ENCODE measurements around the gene AGPAT1.
"Not testable (repeated sequence)": the region's sequence is repeated elsewhere in the genome, so short reads cannot be mapped to it uniquely, and the experiment has no call there.

AGPAT1 gene

GRCh38 chr6:32190054-32190851, 14.4 kb upstream of the AGPAT1 start, which contains the start of gene PBX2:
PBX2 (minus strand) TSS chr6:32190202; CDS start chr6:32189915, 287 bp downstream.
- no peak for TF ChIP-seq CTCF (IDR thresholded peaks at IDR 0.05; ENCODE audit: control insufficient read depth, insufficient read depth, low read depth, low read length, missing control alignments)
- peak; percentile 67 for DNase-seq (ENCODE audit: low read depth)
- H3K4me3 ChIP-seq (ENCODE audit: control insufficient read depth, low read depth, low read length): peak within 1 kb of the TSS; percentile 70

GRCh38 chr6:32189742-32190053, 13.8 kb upstream of the AGPAT1 start:
- peak overlapping the region; percentile 70 for H3K4me3 ChIP-seq (ENCODE audit: control insufficient read depth, low read depth, low read length)
- TF ChIP-seq CTCF (IDR thresholded peaks at IDR 0.05; ENCODE audit: control insufficient read depth, insufficient read depth, low read depth, low read length, missing control alignments): no peak
- DNase-seq (ENCODE audit: low read depth): no peak

- H3K4me3 ChIP-seq (ENCODE audit: control insufficient read depth, low read depth, low read length): peak overlapping the region; percentile 70
- TF ChIP-seq CTCF (IDR thresholded peaks at IDR 0.05; ENCODE audit: control insufficient read depth, insufficient read depth, low read depth, low read length, missing control alignments): no peak
- DNase-seq (ENCODE audit: low read depth): no peak
Observed at GRCh38 chr6:32189069-32189741, 13.3 kb upstream of the AGPAT1 start.

GRCh38 chr6:32188381-32189068, 12.6 kb upstream of the AGPAT1 start:
- TF ChIP-seq CTCF (IDR thresholded peaks at IDR 0.05; ENCODE audit: control insufficient read depth, insufficient read depth, low read depth, low read length, missing control alignments): no peak
- no peak for DNase-seq (ENCODE audit: low read depth)
- H3K4me3 ChIP-seq (ENCODE audit: control insufficient read depth, low read depth, low read length): peak overlapping the region; percentile 70

- peak overlapping the region; percentile 70 for H3K4me3 ChIP-seq (ENCODE audit: control insufficient read depth, low read depth, low read length)
- DNase-seq (ENCODE audit: low read depth): not testable (repeated sequence)
Observed at GRCh38 chr6:32187725-32188380, 12.0 kb upstream of the AGPAT1 start.

GRCh38 chr6:32187009-32187709, 11.3 kb upstream of the AGPAT1 start:
- no peak for DNase-seq (ENCODE audit: low read depth)
- H3K4me3 ChIP-seq (ENCODE audit: control insufficient read depth, low read depth, low read length): no peak overlapping the region
- TF ChIP-seq CTCF (IDR thresholded peaks at IDR 0.05; ENCODE audit: control insufficient read depth, insufficient read depth, low read depth, low read length, missing control alignments): no peak

GRCh38 chr6:32186151-32186840, 10.4 kb upstream of the AGPAT1 start:
- not testable (repeated sequence) for H3K4me3 ChIP-seq (ENCODE audit: control insufficient read depth, low read depth, low read length)

GRCh38 chr6:32185681-32186131, 9.8 kb upstream of the AGPAT1 start:
- DNase-seq (ENCODE audit: low read depth): not testable (repeated sequence)

More at GRCh38 chr6:32186151-32186840, 10.4 kb upstream of the AGPAT1 start:
- DNase-seq (ENCODE audit: low read depth): not testable (repeated sequence)

More at GRCh38 chr6:32185681-32186131, 9.8 kb upstream of the AGPAT1 start:
- not testable (repeated sequence) for H3K4me3 ChIP-seq (ENCODE audit: control insufficient read depth, low read depth, low read length)
